ENCODE measurements around the gene SMR3B. TPM values are rescaled to one million over a fixed set of nuclear protein-coding genes. Genes with fewer than 3 reads are reported as not detected.

Gene SMR3B
- polyA plus RNA-seq (2011; rRNA removed), result not detected in 2 replicates
- polyA minus RNA-seq (2011; rRNA and poly(A)+ RNA removed), result not detected in 2 replicates

DNA sequence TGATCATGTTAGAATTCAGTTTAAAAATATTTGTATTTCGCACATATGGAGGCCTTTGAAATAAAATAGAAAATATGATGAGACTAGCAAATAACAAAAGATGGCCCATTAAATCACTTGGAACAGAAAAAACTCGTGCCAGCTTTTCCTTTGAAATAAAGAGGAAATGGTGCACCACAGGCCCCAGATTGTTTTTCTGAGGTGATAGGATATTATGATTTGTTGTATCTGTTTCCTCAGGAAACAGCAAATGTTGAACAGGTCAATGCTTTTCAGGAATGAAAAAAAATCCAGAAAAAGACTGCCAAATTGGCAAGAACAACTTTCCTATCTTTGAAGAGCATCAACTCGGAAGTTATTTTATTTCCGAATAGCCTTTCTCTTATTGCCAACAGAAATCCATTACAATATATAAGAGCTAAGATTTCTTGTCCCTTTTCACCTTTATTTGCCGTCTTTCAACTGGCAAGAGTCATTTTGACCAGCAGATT lies at the start of gene SMR3B:
SMR3B (plus strand) TSS at position 441 of the 491 bp plus-strand sequence. CDS start 1,380 bp downstream, outside the sequence.
- no peak within 1 kb of the TSS for H3K4me3 ChIP-seq (ENCODE audit: low read depth, low read length)
- TF ChIP-seq, protein P1, sequence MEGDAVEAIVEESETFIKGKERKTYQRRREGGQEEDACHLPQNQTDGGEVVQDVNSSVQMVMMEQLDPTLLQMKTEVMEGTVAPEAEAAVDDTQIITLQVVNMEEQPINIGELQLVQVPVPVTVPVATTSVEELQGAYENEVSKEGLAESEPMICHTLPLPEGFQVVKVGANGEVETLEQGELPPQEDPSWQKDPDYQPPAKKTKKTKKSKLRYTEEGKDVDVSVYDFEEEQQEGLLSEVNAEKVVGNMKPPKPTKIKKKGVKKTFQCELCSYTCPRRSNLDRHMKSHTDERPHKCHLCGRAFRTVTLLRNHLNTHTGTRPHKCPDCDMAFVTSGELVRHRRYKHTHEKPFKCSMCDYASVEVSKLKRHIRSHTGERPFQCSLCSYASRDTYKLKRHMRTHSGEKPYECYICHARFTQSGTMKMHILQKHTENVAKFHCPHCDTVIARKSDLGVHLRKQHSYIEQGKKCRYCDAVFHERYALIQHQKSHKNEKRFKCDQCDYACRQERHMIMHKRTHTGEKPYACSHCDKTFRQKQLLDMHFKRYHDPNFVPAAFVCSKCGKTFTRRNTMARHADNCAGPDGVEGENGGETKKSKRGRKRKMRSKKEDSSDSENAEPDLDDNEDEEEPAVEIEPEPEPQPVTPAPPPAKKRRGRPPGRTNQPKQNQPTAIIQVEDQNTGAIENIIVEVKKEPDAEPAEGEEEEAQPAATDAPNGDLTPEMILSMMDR (IDR thresholded peaks at IDR 0.05; ENCODE audit: insufficient read depth, low read depth, low read length), result no peak
- H3K27me3 ChIP-seq (ENCODE audit: control insufficient read depth, insufficient read depth, low read length), result no peaks in the 10 kb centered on the region
- no peaks in the 10 kb centered on the region for H3K36me3 ChIP-seq (ENCODE audit: control insufficient read depth, insufficient read depth, low read length)
- ChIA-PET CTCF (no interaction called here), POLR2A (no interaction called here)
- DNase-seq (ENCODE audit: low read depth), result no peak

DNA sequence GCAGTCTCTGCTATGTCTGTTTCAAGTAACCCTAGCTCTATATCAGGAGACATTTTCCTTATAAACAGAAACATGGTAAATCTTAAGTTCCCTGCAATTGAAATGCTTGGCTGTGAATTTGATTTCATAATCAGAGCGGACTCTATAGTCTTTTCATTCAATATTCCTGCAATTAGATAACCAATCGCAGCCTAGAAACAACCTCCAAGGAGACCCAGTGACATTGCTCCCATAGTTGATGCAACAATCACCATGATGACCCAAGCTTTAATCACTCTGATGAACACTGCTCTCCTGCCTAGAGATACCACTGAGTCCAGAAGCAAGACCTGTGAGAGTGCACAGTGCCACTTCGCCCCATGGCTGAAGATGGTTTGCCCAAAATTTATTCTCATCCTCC lies 48.2 kb upstream of the SMR3B start, which contains the start of gene CABS1:
CABS1 (plus strand) TSS at position 301 of the 400 bp plus-strand sequence; CDS start at position 360, 59 bp downstream.
- H3K36me3 ChIP-seq (ENCODE audit: control insufficient read depth, insufficient read depth, low read length), result no peaks in the 10 kb centered on the region
- H3K27me3 ChIP-seq (ENCODE audit: control insufficient read depth, insufficient read depth, low read length), result no peaks in the 10 kb centered on the region
- TF ChIP-seq, protein P1 (IDR thresholded peaks at IDR 0.05; ENCODE audit: insufficient read depth, low read depth, low read length), result no peak
- POLR2A ChIA-PET, result no interaction called here
- no peak within 1 kb of the TSS for H3K4me3 ChIP-seq (ENCODE audit: low read depth, low read length)
- DNase-seq (ENCODE audit: low read depth), result no peak
- CTCF ChIA-PET, result no interaction called here

DNA sequence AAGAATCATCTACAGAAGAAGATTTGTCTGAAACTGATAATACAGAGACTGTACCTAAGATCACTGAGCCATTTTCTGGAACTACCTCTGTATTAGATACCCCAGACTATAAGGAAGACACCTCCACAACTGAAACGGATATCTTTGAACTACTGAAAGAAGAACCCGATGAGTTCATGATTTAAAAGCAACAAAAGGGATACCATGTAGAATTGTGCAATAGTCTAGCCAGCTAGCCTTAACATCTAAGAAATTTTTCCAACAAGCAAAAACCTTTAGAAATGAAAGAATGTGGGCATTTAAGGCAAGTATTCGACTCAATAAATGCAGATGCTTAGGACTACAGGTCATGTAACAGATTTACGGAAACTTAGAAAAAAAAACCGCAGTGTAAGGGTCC lies 46.9 kb upstream of the SMR3B start:
- ChIA-PET CTCF (no interaction called here), POLR2A (no interaction called here)
- H3K4me3 ChIP-seq (ENCODE audit: low read depth, low read length), result no peak overlapping the region
- no peaks in the 10 kb centered on the region for H3K36me3 ChIP-seq (ENCODE audit: control insufficient read depth, insufficient read depth, low read length)
- no peaks in the 10 kb centered on the region for H3K27me3 ChIP-seq (ENCODE audit: control insufficient read depth, insufficient read depth, low read length)
- TF ChIP-seq, protein P1 (IDR thresholded peaks at IDR 0.05; ENCODE audit: insufficient read depth, low read depth, low read length), result no peak
- no peak for DNase-seq (ENCODE audit: low read depth)

DNA sequence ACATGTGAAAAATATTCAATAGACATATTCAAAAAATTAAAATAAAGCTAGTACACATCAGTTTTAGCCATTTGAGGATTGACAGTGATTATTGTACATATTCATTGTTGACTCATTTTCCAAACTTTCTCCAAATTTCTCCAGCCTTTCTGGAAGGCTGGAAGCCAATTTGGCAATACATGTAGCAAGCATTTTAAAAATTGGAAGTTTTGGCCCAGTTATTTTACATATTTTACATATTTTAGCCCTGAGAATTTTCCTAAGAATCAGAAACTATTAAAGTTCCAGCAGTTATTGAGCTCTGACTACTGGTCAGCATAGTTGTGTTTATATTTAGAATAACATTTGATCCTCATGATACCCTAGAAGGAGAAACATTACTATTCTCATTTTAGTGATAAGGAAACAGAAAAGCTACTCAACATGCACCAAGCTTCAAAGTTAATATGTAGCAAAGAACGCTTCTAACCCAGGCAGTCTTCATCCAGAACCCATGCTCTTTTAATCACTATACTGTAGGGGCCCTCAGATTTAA lies 45.0 kb upstream of the SMR3B start:
- Histone ChIP-seq H3K4me3 (ENCODE audit: low read depth, low read length) (no peak overlapping the region), H3K27me3 (ENCODE audit: control insufficient read depth, insufficient read depth, low read length) (no peaks in the 10 kb centered on the region), H3K36me3 (ENCODE audit: control insufficient read depth, insufficient read depth, low read length) (no peaks in the 10 kb centered on the region)
- POLR2A ChIA-PET, result no interaction called here
- TF ChIP-seq, protein P1 (IDR thresholded peaks at IDR 0.05; ENCODE audit: insufficient read depth, low read depth, low read length), result no peak
- DNase-seq (ENCODE audit: low read depth), result no peak
- CTCF ChIA-PET, result no interaction called here

DNA sequence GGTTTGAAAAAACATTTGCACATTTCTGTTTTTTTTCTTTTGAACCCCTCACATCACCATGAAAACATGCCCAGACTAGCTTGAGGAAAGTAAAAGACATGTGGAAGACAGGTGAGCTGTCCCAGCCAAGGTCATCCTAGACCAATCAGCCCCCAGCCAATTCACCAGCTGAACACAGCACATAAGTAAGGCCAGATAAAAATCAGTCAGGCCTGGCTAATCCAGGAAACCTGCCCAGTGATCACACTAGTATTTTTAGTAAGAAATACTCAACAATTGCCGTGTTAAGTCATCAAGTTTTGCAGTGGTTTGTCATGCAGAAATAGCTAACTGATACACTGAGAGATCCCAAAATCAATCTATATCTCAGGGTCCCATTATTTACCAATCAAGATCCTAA lies 26.7 kb upstream of the SMR3B start:
- CTCF ChIA-PET, result no interaction called here
- TF ChIP-seq, protein P1 (IDR thresholded peaks at IDR 0.05; ENCODE audit: insufficient read depth, low read depth, low read length), result no peak
- Histone ChIP-seq H3K36me3 (ENCODE audit: control insufficient read depth, insufficient read depth, low read length) (no peaks in the 10 kb centered on the region), H3K4me3 (ENCODE audit: low read depth, low read length) (no peak overlapping the region), H3K27me3 (ENCODE audit: control insufficient read depth, insufficient read depth, low read length) (no peaks in the 10 kb centered on the region)
- POLR2A ChIA-PET, result no interaction called here
- DNase-seq (ENCODE audit: low read depth), result no peak
